H9 (cell line): Measurements from ENCODE around the gene CLIC1. TPM values are rescaled to one million over a fixed set of nuclear protein-coding genes. Genes with fewer than 3 reads are reported as not detected.

Experiments
- DNase-seq: peaks from one replicate; pipeline ENCODE4 v3.0.0-alpha.2; 2017
- H2AFZ ChIP-seq: one replicate; pipeline ENCODE4 v1.6.1; 2013; ENCODE audit warnings: mild to moderate bottlenecking, low read length, control low read depth, moderate library complexity
- H2AK5ac ChIP-seq: 2 replicates; pipeline ENCODE4 v1.6.1; 2013; ENCODE audit warnings: low read length, control low read depth, mixed read lengths; ENCODE audit not compliant: insufficient read length
- H2BK120ac ChIP-seq: one replicate; pipeline ENCODE4 v1.6.1; 2013; ENCODE audit warnings: low read depth, mild to moderate bottlenecking, low read length, control low read depth, inconsistent platforms; ENCODE audit not compliant: poor library complexity, severe bottlenecking
- H2BK12ac ChIP-seq: 2 replicates; pipeline ENCODE4 v1.6.1; 2013; ENCODE audit warnings: low read length, control low read depth, mixed read lengths, low read depth; ENCODE audit not compliant: insufficient read length
- H2BK15ac ChIP-seq: 2 replicates; pipeline ENCODE4 v1.6.1; 2013; ENCODE audit warnings: low read depth, low read length, control low read depth
- H2BK20ac ChIP-seq: one replicate; pipeline ENCODE4 v1.6.1; 2013; ENCODE audit warnings: low read depth, mild to moderate bottlenecking, low read length, control low read depth, inconsistent platforms; ENCODE audit not compliant: poor library complexity, severe bottlenecking
- H2BK5ac ChIP-seq: 2 replicates; pipeline ENCODE4 v1.6.1; 2013; ENCODE audit warnings: low read length, control low read depth, mixed read lengths; ENCODE audit not compliant: insufficient read length
- H3K14ac ChIP-seq: 2 replicates; pipeline ENCODE4 v1.6.1; 2013; ENCODE audit warnings: low read length, control low read depth; ENCODE audit not compliant: insufficient read depth
- H3K18ac ChIP-seq: 2 replicates; pipeline ENCODE4 v1.6.1; 2013; ENCODE audit warnings: low read depth, mild to moderate bottlenecking, mixed read lengths, low read length, control low read depth; ENCODE audit not compliant: insufficient read length
- H3K23ac ChIP-seq: 2 replicates; pipeline ENCODE4 v1.6.1; 2013; ENCODE audit warnings: low read length, control low read depth, mixed read lengths, low read depth; ENCODE audit not compliant: insufficient read length
- H3K23me2 ChIP-seq: 2 replicates; pipeline ENCODE4 v1.6.1; 2013; ENCODE audit warnings: low read depth, mild to moderate bottlenecking, mixed read lengths, low read length, control low read depth; ENCODE audit not compliant: insufficient read length, poor library complexity, severe bottlenecking
- H3K27ac ChIP-seq: 2 replicates; pipeline ENCODE4 v1.5.1; 2013; ENCODE audit warnings: low read length, control low read depth, mixed read lengths, low read depth; ENCODE audit not compliant: insufficient read length
- H3K27me3 ChIP-seq: 2 replicates; pipeline ENCODE4 v1.6.1; 2013; ENCODE audit warnings: low read length, control low read depth, inconsistent platforms; ENCODE audit not compliant: insufficient read depth
- H3K4ac ChIP-seq: 2 replicates; pipeline ENCODE4 v1.6.1; 2013; ENCODE audit warnings: low read depth, mild to moderate bottlenecking, control low read depth, inconsistent platforms, low read length, moderate library complexity
- H3K4me1 ChIP-seq: 2 replicates; pipeline ENCODE4 v1.6.1; 2013; ENCODE audit warnings: low read length, control low read depth, inconsistent platforms; ENCODE audit not compliant: insufficient read depth
- H3K4me2 ChIP-seq: 2 replicates; pipeline ENCODE4 v1.6.1; 2013; ENCODE audit warnings: low read length, control low read depth, mixed read lengths; ENCODE audit not compliant: insufficient read length, insufficient read depth
- H3K56ac ChIP-seq: 2 replicates; pipeline ENCODE4 v1.6.1; 2013; ENCODE audit warnings: low read depth, mild to moderate bottlenecking, mixed read lengths, low read length, control low read depth; ENCODE audit not compliant: insufficient read length
- H3K79me1 ChIP-seq: 2 replicates; pipeline ENCODE4 v1.6.1; 2013; ENCODE audit warnings: low read depth, mild to moderate bottlenecking, moderate library complexity, low read length, control low read depth, inconsistent platforms; ENCODE audit not compliant: insufficient read depth, poor library complexity, severe bottlenecking
- H3K79me2 ChIP-seq: 2 replicates; pipeline ENCODE4 v1.6.1; 2013; ENCODE audit warnings: low read length, control low read depth, inconsistent platforms; ENCODE audit not compliant: insufficient read depth
- H3K9ac ChIP-seq: 2 replicates; pipeline ENCODE4 v1.6.1; 2013; ENCODE audit warnings: low read length, control low read depth, mixed read lengths; ENCODE audit not compliant: insufficient read length; ENCODE audit errors: extremely low read depth
- H3K9me3 ChIP-seq: one replicate; pipeline ENCODE4 v1.6.1; 2013; ENCODE audit warnings: low read depth, low read length, inconsistent platforms; ENCODE audit not compliant: control insufficient read depth
- H3T11ph ChIP-seq: one replicate; pipeline ENCODE4 v1.6.1; 2013; ENCODE audit warnings: mild to moderate bottlenecking, low read length, control low read depth, inconsistent platforms
- H4K20me1 ChIP-seq: one replicate; pipeline ENCODE4 v1.6.1; 2013; ENCODE audit not compliant: control insufficient read depth, insufficient read length, insufficient read depth
- H4K5ac ChIP-seq: 2 replicates; pipeline ENCODE4 v1.6.1; 2013; ENCODE audit warnings: low read depth, mild to moderate bottlenecking, mixed read lengths, low read length, control low read depth; ENCODE audit not compliant: insufficient read length
- H4K8ac ChIP-seq: replicated peaks from 2 replicates; pipeline ENCODE4 v1.6.1; 2013; ENCODE audit warnings: low read length, control low read depth, mixed read lengths, low read depth; ENCODE audit not compliant: insufficient read length
- H4K91ac ChIP-seq: 2 replicates; pipeline ENCODE4 v1.6.1; 2013; ENCODE audit warnings: low read depth, mild to moderate bottlenecking, moderate library complexity, mixed read lengths, low read length, control low read depth; ENCODE audit not compliant: insufficient read length
- H3K27ac Mint-ChIP-seq, 3 experiments: 2 replicates in 2 of 3; 3 replicates in 1 of 3; pipeline ENCODE4 v1.8.0; 2020 to 2021; ENCODE audit warnings: mixed read lengths in 3 of 3, mild to moderate bottlenecking in 1 of 3, moderate library complexity in 1 of 3
- H3K27me3 Mint-ChIP-seq: 2 replicates; pipeline ENCODE4 v1.8.0; 2021; ENCODE audit warnings: low read depth, mild to moderate bottlenecking, moderate library complexity, mixed read lengths
- H3K36me3 Mint-ChIP-seq, 3 experiments: 2 replicates in 2 of 3; 3 replicates in 1 of 3; pipeline ENCODE4 v1.8.0; 2020 to 2021; ENCODE audit warnings: low read depth in 3 of 3, mixed read lengths in 3 of 3; ENCODE audit not compliant: insufficient read depth in 1 of 3
- H3K4me1 Mint-ChIP-seq, 2 experiments: 2 replicates each; pipeline ENCODE4 v1.8.0; 2020; ENCODE audit warnings: mixed read lengths in 2 of 2
- H3K4me3 Mint-ChIP-seq, 2 experiments: 2 replicates in 1 of 2; 3 replicates in 1 of 2; pipeline ENCODE4 v1.8.0; 2020 to 2021; ENCODE audit warnings: mild to moderate bottlenecking in 2 of 2, mixed read lengths in 2 of 2, moderate library complexity in 1 of 2
- H3K9me3 Mint-ChIP-seq, 2 experiments: 2 replicates in 1 of 2; 3 replicates in 1 of 2; pipeline ENCODE4 v1.8.0; 2020; ENCODE audit warnings: mild to moderate bottlenecking in 2 of 2, mixed read lengths in 2 of 2, moderate library complexity in 1 of 2
- WGBS: extraction: QIAGEN DNeasy Blood & Tissue Kit; methylation state at CpG from one replicate; pipeline ENCODE4 v1.1.7; 2013; ENCODE audit warnings: missing lambda C conversion rate, low lambda C conversion rate, mixed read lengths; ENCODE audit not compliant: insufficient read length; ENCODE audit errors: extremely low coverage; 5-methylcytosine and 5-hydroxymethylcytosine counted together
- total RNA-seq: library from RNA; stranded (reverse); gene quantifications from 2 replicates; pipeline ENCODE4 v1.2.1, GENCODE V29; 2021
- TF ChIP-seq, protein P1 (sequence below): fragments of 200-600 bp; sonication (generic); conservative IDR thresholded peaks from 3 replicates; pipeline ENCODE4 v1.8.0; 2021; ENCODE audit warnings: antibody characterized with exemption, mild to moderate bottlenecking

Gene CLIC1
- total RNA-seq, 1 experiment from 2014 or later: 265 TPM

GRCh38 chr6:31692886-31693285, 43.4 kb downstream of the CLIC1 start:
- H3K18ac ChIP-seq: no peak overlapping the region
- no peak overlapping the region for H4K5ac ChIP-seq
- H2AK5ac ChIP-seq: no peak overlapping the region
- H2BK20ac ChIP-seq: no peak overlapping the region
- TF ChIP-seq, protein P1, sequence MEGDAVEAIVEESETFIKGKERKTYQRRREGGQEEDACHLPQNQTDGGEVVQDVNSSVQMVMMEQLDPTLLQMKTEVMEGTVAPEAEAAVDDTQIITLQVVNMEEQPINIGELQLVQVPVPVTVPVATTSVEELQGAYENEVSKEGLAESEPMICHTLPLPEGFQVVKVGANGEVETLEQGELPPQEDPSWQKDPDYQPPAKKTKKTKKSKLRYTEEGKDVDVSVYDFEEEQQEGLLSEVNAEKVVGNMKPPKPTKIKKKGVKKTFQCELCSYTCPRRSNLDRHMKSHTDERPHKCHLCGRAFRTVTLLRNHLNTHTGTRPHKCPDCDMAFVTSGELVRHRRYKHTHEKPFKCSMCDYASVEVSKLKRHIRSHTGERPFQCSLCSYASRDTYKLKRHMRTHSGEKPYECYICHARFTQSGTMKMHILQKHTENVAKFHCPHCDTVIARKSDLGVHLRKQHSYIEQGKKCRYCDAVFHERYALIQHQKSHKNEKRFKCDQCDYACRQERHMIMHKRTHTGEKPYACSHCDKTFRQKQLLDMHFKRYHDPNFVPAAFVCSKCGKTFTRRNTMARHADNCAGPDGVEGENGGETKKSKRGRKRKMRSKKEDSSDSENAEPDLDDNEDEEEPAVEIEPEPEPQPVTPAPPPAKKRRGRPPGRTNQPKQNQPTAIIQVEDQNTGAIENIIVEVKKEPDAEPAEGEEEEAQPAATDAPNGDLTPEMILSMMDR: no peak
- H3K4ac ChIP-seq: no peak overlapping the region
- peaks cover 9 to 60% (median 40%) of the 10 kb centered on the region in 3 experiments; a peak in 6 of 7 replicates for H3K36me3 Mint-ChIP-seq
- no peaks in the 10 kb centered on the region for H3K4me1 ChIP-seq
- no peak overlapping the region for H3K23ac ChIP-seq
- H4K8ac ChIP-seq: no peak overlapping the region
- no peak overlapping the region for H4K91ac ChIP-seq
- H3K27me3 Mint-ChIP-seq: no peaks in the 10 kb centered on the region
- no peaks in the 10 kb centered on the region for H3K23me2 ChIP-seq
- no peaks in the 10 kb centered on the region for H3K79me2 ChIP-seq
- H2AFZ ChIP-seq: no peak overlapping the region
- DNase-seq: no peak
- H3K4me3 Mint-ChIP-seq: no peak overlapping the region
- no peak overlapping the region for H3K56ac ChIP-seq
- no peaks in the 10 kb centered on the region for H4K20me1 ChIP-seq
- no peak overlapping the region for H2BK12ac ChIP-seq
- H3K27ac ChIP-seq: no peak overlapping the region
- H3K14ac ChIP-seq: no peak overlapping the region
- H3K4me2 ChIP-seq: no peak overlapping the region
- H3K4me1 Mint-ChIP-seq: peaks cover 3 to 8% of the 10 kb centered on the region in 2 experiments; a peak in 3 of 4 replicates
- H2BK120ac ChIP-seq: no peak overlapping the region
- no peak overlapping the region for H3K9ac ChIP-seq
- H3T11ph ChIP-seq: no peak overlapping the region
- no peaks in the 10 kb centered on the region for H3K9me3 Mint-ChIP-seq
- H3K9me3 ChIP-seq: no peaks in the 10 kb centered on the region
- no peak overlapping the region for H2BK5ac ChIP-seq
- no peaks in the 10 kb centered on the region for H3K79me1 ChIP-seq
- WGBS: no CpG with 5 or more reads among the region's 9 CpGs
- 0 out of 7 replicates have a peak overlapping the region, but pooled peaks of 1 of the 3 experiments have one; percentile 6 for H3K27ac Mint-ChIP-seq
- no peaks in the 10 kb centered on the region for H3K27me3 ChIP-seq
- no peak overlapping the region for H2BK15ac ChIP-seq
